Spleen (tissue), 11 donors: ENCODE results near the gene ACY1. TPM values are rescaled to one million over a fixed set of nuclear protein-coding genes. Genes with fewer than 3 reads are reported as not detected.

Experiments
- DNase-seq: peaks from one replicate; pipeline ENCODE4 v3.0.0-alpha.2; 2020
- H3K27ac ChIP-seq, 8 donors: fragments of 200-600 bp; sonication (generic) in 7 of 8; 1 replicate in 4 of 8; 2 replicates in 4 of 8; pipeline versions ENCODE4 v1.5.0 to v1.8.0; 2016 to 2021; ENCODE audit warnings: inconsistent platforms in 4 of 8, mild to moderate bottlenecking in 4 of 8, moderate library complexity in 1 of 8
- H3K27me3 ChIP-seq, 7 donors: fragments of 200-600 bp; sonication (generic) in 6 of 7; replicated peaks in 1 of 7; 1 replicate in 4 of 7; 2 replicates in 3 of 7; pipeline versions ENCODE4 v1.5.0 to v1.8.0; 2016 to 2021; ENCODE audit warnings: inconsistent platforms in 3 of 7, mild to moderate bottlenecking in 1 of 7
- H3K36me3 ChIP-seq, 6 donors: fragments of 200-600 bp; sonication (generic) in 5 of 6; 1 replicate in 4 of 6; 2 replicates in 2 of 6; pipeline versions ENCODE4 v1.5.0 to v1.8.0; 2016 to 2021; ENCODE audit warnings: inconsistent platforms in 2 of 6
- H3K4me1 ChIP-seq, 6 donors: fragments of 200-600 bp; sonication (generic) in 5 of 6; 1 replicate in 3 of 6; 2 replicates in 3 of 6; pipeline versions ENCODE4 v1.5.0 to v1.8.0; 2016 to 2021; ENCODE audit warnings: inconsistent platforms in 3 of 6
- H3K4me3 ChIP-seq, 8 donors: fragments of 200-600 bp; sonication (generic) in 7 of 8; 1 replicate in 4 of 8; 2 replicates in 4 of 8; pipeline versions ENCODE4 v1.5.0 to v1.8.0; 2016 to 2021; ENCODE audit warnings: inconsistent platforms in 4 of 8, mild to moderate bottlenecking in 4 of 8, moderate library complexity in 2 of 8
- H3K9me3 ChIP-seq, 8 donors: fragments of 200-600 bp; sonication (generic) in 7 of 8; 1 replicate in 4 of 8; 2 replicates in 4 of 8; pipeline versions ENCODE4 v1.5.0 to v1.8.0; 2016 to 2021; ENCODE audit warnings: inconsistent platforms in 4 of 8
- POLR2A ChIP-seq, 3 donors: fragments of 450-650 bp; IDR thresholded peaks; one replicate each; pipeline ENCODE4 v1.5.1; 2017; ENCODE audit warnings: antibody characterized with exemption in 3 of 3, mild to moderate bottlenecking in 1 of 3
- POLR2AphosphoS5 ChIP-seq, 3 donors: sonication (generic); formaldehyde crosslinking; IDR thresholded peaks; one replicate each; pipeline ENCODE4 v1.5.1; 2017; ENCODE audit warnings: antibody characterized with exemption in 3 of 3
- WGBS, 5 donors: extraction: QIAGEN DNeasy Blood & Tissue Kit in 3 of 5; methylation state at CpG; one replicate each; pipeline versions ENCODE4 v1.1.5 to v1.1.7; 2013 to 2018; 5-methylcytosine and 5-hydroxymethylcytosine counted together
- intact Hi-C: fragments of 100-400 bp; cut with DNase I; formaldehyde crosslinking; loops from one replicate; pipeline ENCODE4 v1.15.0; 2023; ENCODE audit warnings: low total_unique reads
- polyA plus RNA-seq, 3 donors: library from polyadenylated mRNA; stranded (reverse); fragments of 200-250 nt; gene quantifications; one replicate each; pipeline ENCODE4 v1.2.1, GENCODE V29; 2013
- total RNA-seq, 7 donors: library from RNA; depleted of rRNA in 3 of 7; stranded (reverse); fragments of >200 nt in 3 of 7; fragmentation: NEBNext Ultra II Directional in 4 of 7; extraction: Animal tissue kit (Norgen Biotek cat#: 25700) in 4 of 7; gene quantifications; one replicate each; pipeline versions ENCODE4 v1.1.0 to v1.2.1, GENCODE V29; 2016 to 2021
- TF ChIP-seq, protein P1 (sequence below), 11 experiments: fragments of 200-600 bp in 7 of 11; fragments of 450-650 bp in 4 of 11; sonication (generic) in 4 of 11; IDR thresholded peaks in 8 of 11; conservative IDR thresholded peaks in 3 of 11; 1 replicate in 7 of 11; 2 replicates in 4 of 11; pipeline versions ENCODE4 v1.4.0 to v1.8.0; 2016 to 2021; ENCODE audit warnings: antibody characterized with exemption in 11 of 11, inconsistent platforms in 4 of 11, mild to moderate bottlenecking in 1 of 11
- donor health status: healthy with polysubstance abuse.
- donor health status: DM: no; HTN: no; CAD: no; lungs with moderate emphysema.
- donor health status: DM: no; HTN: no; CAD: no.
- donor health status: Bipolar disorder and iron deficiency.
- donor health status: healthy.
- donor health status: DM: no; HTN: no; CAD: no.
- donor health status: DM: yes; HTN: yes; CAD: no.

ACY1 gene
- total and polyA plus RNA-seq, 10 donors, result 16.7 to 31.1 (median 28.2) TPM

DNA sequence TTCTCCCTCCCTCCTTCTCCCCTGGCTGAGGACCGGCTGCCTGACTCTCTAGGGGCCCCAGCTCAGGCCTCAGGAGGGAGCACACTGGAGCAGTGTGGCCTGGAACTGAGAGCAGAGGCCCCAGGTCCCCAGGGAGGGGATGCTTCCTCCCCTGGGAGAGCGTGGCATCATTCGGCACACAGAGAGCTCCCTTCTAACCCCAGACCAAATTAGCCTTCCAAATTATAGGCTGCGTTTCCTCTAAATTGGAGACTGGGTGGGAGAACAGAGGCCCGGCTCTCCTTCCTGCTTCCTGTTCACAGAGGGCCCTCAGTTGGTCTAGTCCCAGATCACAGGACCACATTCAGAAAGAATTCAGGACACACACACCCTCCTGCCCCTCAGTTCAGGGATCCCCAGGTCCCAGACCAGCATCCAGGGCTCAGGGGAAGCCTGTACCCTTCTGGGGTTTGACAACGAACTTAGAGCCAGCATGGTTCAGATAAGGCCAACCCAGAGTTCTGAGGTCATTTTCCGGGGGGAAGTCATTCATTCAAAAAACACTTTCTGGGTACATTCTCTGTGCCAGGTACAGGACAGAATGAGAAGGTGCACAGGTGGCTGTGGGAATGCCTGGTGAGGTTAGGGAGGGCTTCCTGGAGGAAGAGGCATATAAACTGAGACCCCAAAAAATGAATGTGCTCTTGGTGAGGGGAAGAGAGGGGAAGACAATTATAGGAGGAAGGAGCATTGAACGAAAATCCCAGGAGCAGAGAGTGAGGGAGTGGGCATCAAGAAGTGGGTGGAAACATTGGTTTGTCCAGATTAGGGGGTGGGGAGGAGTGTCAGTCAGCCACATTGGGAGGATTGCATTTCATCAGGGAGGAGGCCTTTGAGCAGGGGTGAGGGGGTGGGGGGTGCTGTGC is 40.8 kb downstream of the ACY1 start:
- TF ChIP-seq POLR2A (IDR thresholded peaks at IDR 0.05), result no peak
- TF ChIP-seq POLR2AphosphoS5 (IDR thresholded peaks at IDR 0.05), result peak in 1 of 3 donors; percentile 20
- Histone ChIP-seq H3K27me3 (no peaks in the 10 kb centered on the region), H3K27ac (peak overlapping the region in 4 of 8 donors; percentile 8 to 73 (median 28)), H3K9me3 (no peaks in the 10 kb centered on the region), H3K36me3 (no peaks in the 10 kb centered on the region), H3K4me3 (no peak overlapping the region), H3K4me1 (peaks cover 16 to 77% (median 48%) of the 10 kb centered on the region in 6 donors)
- WGBS, 5 donors, result 47 to 62% (median 49%) methylated on average over 6 to 8 of the region's 8 CpGs
- DNase-seq, result no peak
- intact Hi-C loops, result no loop called here

DNA sequence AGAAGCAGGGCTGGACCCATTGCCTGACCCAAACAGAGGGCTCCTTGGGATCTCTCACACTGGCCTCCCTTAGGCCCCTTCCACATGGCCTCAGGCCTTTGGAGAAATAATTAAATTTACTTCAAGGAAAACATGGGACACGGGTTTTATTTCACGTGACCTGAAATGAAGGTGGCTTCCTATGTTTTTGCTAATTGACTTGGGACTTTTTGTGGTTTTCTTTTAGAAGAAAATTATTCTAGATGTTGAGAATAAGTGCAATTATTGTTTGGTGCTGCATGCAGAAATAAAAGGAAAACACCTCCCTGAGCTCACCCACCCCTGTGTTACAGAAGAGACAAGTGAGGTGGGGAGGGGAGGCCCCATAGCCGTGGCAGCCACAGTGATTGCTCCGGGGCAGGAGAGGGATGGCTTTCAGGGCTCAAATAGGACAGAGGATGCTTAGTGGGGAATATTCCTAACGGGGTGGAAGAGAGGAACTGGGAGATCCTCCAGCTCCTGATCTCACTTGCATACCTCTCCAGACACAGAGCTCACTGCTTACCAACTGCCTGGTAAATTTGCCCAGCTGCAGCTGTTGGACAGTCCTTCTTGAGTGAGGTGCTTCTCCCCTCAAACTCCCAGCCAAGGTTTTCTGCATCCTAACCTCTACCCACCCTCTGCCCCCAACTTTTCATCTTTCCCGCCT is 41.6 kb downstream of the ACY1 start:
- Histone ChIP-seq H3K4me1 (peaks cover 16 to 80% (median 47%) of the 10 kb centered on the region in 6 donors), H3K36me3 (no peaks in the 10 kb centered on the region), H3K27ac (no peak overlapping the region), H3K9me3 (no peaks in the 10 kb centered on the region), H3K27me3 (no peaks in the 10 kb centered on the region), H3K4me3 (no peak overlapping the region)
- intact Hi-C loops, result no loop called here
- TF ChIP-seq POLR2AphosphoS5 (IDR thresholded peaks at IDR 0.05), result no peak
- TF ChIP-seq POLR2A (IDR thresholded peaks at IDR 0.05), result no peak
- TF ChIP-seq, protein P1, sequence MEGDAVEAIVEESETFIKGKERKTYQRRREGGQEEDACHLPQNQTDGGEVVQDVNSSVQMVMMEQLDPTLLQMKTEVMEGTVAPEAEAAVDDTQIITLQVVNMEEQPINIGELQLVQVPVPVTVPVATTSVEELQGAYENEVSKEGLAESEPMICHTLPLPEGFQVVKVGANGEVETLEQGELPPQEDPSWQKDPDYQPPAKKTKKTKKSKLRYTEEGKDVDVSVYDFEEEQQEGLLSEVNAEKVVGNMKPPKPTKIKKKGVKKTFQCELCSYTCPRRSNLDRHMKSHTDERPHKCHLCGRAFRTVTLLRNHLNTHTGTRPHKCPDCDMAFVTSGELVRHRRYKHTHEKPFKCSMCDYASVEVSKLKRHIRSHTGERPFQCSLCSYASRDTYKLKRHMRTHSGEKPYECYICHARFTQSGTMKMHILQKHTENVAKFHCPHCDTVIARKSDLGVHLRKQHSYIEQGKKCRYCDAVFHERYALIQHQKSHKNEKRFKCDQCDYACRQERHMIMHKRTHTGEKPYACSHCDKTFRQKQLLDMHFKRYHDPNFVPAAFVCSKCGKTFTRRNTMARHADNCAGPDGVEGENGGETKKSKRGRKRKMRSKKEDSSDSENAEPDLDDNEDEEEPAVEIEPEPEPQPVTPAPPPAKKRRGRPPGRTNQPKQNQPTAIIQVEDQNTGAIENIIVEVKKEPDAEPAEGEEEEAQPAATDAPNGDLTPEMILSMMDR (IDR thresholded peaks at IDR 0.05 in 8 of 11, conservative IDR thresholded peaks at IDR 0.05 in 3 of 11), result no peak
- 70 to 88% (median 87%) methylated on average over 6 of the region's 6 CpGs for WGBS, 5 donors
- no peak for DNase-seq

DNA sequence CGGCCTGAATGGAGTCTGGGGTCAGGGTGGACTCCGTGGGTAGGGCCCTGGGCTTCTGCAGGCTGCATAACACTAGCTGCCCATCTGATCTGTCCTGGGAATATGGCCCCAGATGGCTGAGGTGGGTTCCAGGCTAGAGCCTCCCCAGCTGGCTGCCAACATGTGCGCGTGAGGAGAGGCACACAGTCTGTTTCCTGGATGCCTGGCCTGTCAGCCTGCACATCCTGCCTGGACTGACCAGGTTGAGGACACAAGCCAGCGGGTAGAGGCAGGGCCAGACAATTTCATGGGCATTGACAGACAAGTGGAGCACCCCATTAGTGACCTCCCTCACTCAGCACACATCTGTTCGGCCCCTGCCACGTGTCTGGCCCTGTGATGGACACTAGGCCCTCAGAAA is 42.1 kb downstream of the ACY1 start:
- Histone ChIP-seq H3K9me3 (no peaks in the 10 kb centered on the region), H3K4me3 (no peak overlapping the region), H3K27ac (no peak overlapping the region), H3K4me1 (peaks cover 16 to 75% (median 43%) of the 10 kb centered on the region in 6 donors), H3K36me3 (no peaks in the 10 kb centered on the region), H3K27me3 (no peaks in the 10 kb centered on the region)
- peak; percentile 78 for DNase-seq
- 59 to 85% (median 76%) methylated on average over 5 to 7 of the region's 7 CpGs for WGBS, 5 donors
- TF ChIP-seq, protein P1 (IDR thresholded peaks at IDR 0.05 in 8 of 11, conservative IDR thresholded peaks at IDR 0.05 in 3 of 11), result no peak
- TF ChIP-seq POLR2AphosphoS5 (IDR thresholded peaks at IDR 0.05), result peak; percentile 69 to 81 (median 79)
- intact Hi-C loops, result no loop called here

DNA sequence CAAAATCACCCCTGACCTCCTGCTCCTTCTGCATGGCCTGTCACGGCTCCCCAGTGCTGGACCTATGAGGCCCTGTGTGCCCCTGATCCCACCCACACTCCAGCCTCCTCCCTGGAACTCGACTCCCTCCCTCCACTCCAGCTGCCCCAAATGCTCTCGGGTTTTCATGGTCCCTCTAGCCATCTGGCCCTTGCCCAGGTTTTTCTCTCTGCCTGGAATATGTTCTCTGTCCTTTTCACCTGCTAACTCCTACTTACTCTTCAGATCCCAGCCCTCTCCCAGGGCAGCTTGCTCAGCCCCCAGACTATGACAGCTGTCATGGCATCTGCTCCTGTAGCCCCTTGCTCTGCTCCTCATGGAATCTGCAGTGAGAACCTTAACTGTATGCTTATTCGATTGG is 42.7 kb downstream of the ACY1 start:
- Histone ChIP-seq H3K27me3 (no peaks in the 10 kb centered on the region), H3K36me3 (no peaks in the 10 kb centered on the region), H3K27ac (no peak overlapping the region), H3K9me3 (no peaks in the 10 kb centered on the region), H3K4me1 (peaks cover 16 to 69% (median 40%) of the 10 kb centered on the region in 6 donors), H3K4me3 (no peak overlapping the region)
- 70 to 79% (median 71%) methylated on average over 4 of the region's 4 CpGs for WGBS, 5 donors
- TF ChIP-seq POLR2A (IDR thresholded peaks at IDR 0.05) (no peak), POLR2AphosphoS5 (IDR thresholded peaks at IDR 0.05) (no peak)
- TF ChIP-seq, protein P1 (IDR thresholded peaks at IDR 0.05 in 8 of 11, conservative IDR thresholded peaks at IDR 0.05 in 3 of 11), result no peak
- no peak for DNase-seq
- intact Hi-C loops, result no loop called here
